CD4-positive, alpha-beta T cell (primary cell): Measurements from ENCODE around the gene ASMT. TPM values are rescaled to one million over a fixed set of nuclear protein-coding genes. Genes with fewer than 3 reads are reported as not detected.
"Not testable (repeated sequence)": the region's sequence is repeated elsewhere in the genome, so short reads cannot be mapped to it uniquely, and the experiment has no call there.

ENCODE experiments used
- ATAC-seq: fragments of 200-7000 bp; cut with Tn5 transposase; one replicate; pipeline ENCODE4 v1.10.0; 2022; ENCODE audit warnings: mild to moderate bottlenecking; ENCODE audit not compliant: poor library complexity
- CTCF ChIA-PET: fragments of 350-600 bp; sonication (Branson Sonifier 250); formaldehyde crosslinking; loops from one replicate; lab custom pipeline; 2021; ENCODE audit warnings: antibody characterized with exemption, inconsistent platforms; lab: Charles Lee
- POLR2A ChIA-PET: fragments of 350-600 bp; sonication (Branson Sonifier 250); formaldehyde crosslinking; loops from one replicate; lab custom pipeline; 2021; ENCODE audit warnings: antibody characterized with exemption, inconsistent platforms; lab: Charles Lee
- DNase-seq, 14 experiments: peaks; one replicate each; pipeline ENCODE4 v3.0.0-alpha.2; 2013 to 2020; ENCODE audit warnings: mixed read lengths in 2 of 14
- H3K27ac ChIP-seq, 2 donors: one replicate each; pipeline versions ENCODE4 v1.5.1 to v1.7.0; 2013; ENCODE audit warnings: low read length in 2 of 2, low read depth in 1 of 2, mild to moderate bottlenecking in 1 of 2
- H3K27me3 ChIP-seq, 2 experiments: 1 replicate in 1 of 2; 2 replicates in 1 of 2; pipeline versions ENCODE4 v1.6.1 to v1.7.0; 2013; ENCODE audit warnings: low read length in 2 of 2, control low read depth in 1 of 2, mild to moderate bottlenecking in 1 of 2, moderate library complexity in 1 of 2; ENCODE audit not compliant: insufficient read depth in 2 of 2, control insufficient read depth in 1 of 2
- H3K36me3 ChIP-seq: one replicate; pipeline ENCODE4 v1.6.1; 2013; ENCODE audit warnings: low read length, control low read depth; ENCODE audit not compliant: insufficient read depth
- H3K4me1 ChIP-seq: one replicate; pipeline ENCODE4 v1.6.1; 2013; ENCODE audit warnings: low read length, control low read depth; ENCODE audit not compliant: insufficient read depth
- H3K4me3 ChIP-seq: one replicate; pipeline ENCODE4 v1.5.1; 2013; ENCODE audit warnings: mild to moderate bottlenecking, low read length, moderate library complexity
- H3K9me3 ChIP-seq, 2 experiments: 1 replicate in 1 of 2; 2 replicates in 1 of 2; pipeline versions ENCODE4 v1.6.1 to v1.7.0; 2013; ENCODE audit warnings: low read length in 2 of 2, mild to moderate bottlenecking in 2 of 2, control low read depth in 1 of 2, moderate library complexity in 1 of 2; ENCODE audit not compliant: control insufficient read depth in 1 of 2, insufficient read depth in 1 of 2
- H3K27ac Mint-ChIP-seq: one replicate; pipeline ENCODE4 v1.8.0; 2020; ENCODE audit warnings: mixed read lengths
- H3K27me3 Mint-ChIP-seq: one replicate; pipeline ENCODE4 v1.8.0; 2021; ENCODE audit warnings: mixed read lengths
- H3K36me3 Mint-ChIP-seq: one replicate; pipeline ENCODE4 v1.8.0; 2021; ENCODE audit warnings: low read depth, mixed read lengths
- H3K4me1 Mint-ChIP-seq: one replicate; pipeline ENCODE4 v1.8.0; 2021; ENCODE audit warnings: low read depth, mixed read lengths
- H3K4me3 Mint-ChIP-seq: one replicate; pipeline ENCODE4 v1.8.0; 2020; ENCODE audit warnings: mild to moderate bottlenecking, mixed read lengths
- H3K9me3 Mint-ChIP-seq: one replicate; pipeline ENCODE4 v1.8.0; 2020; ENCODE audit warnings: mixed read lengths
- CTCF ChIP-seq: fragments of 200-600 bp; IDR thresholded peaks from one replicate; pipeline ENCODE4 v1.8.0; 2022; ENCODE audit warnings: antibody characterized with exemption, mild to moderate bottlenecking
- intact Hi-C, 2 experiments: fragments of 100-400 bp; cut with DNase I in 1 of 2; cut with micrococcal nuclease in 1 of 2; formaldehyde crosslinking; loops; one replicate each; pipeline versions ENCODE4 v1.15.1 to v1.9.0; 2023 to 2025; cut with DNase I, micrococcal nuclease
- total RNA-seq, 174 experiments: library from RNA in 2 of 174; stranded (reverse) in 2 of 174; gene quantifications; one replicate each; pipeline ENCODE4 v1.2.3 and lab custom pipeline; 2021 to 2026

Gene ASMT
- total RNA-seq, 2 experiments from 2014 or later, result 0.36 to 0.50 TPM

GRCh38 chrX:1684883-1685282 lies 70.0 kb downstream of the ASMT start:
- H3K9me3 Mint-ChIP-seq, H3K9me3 ChIP-seq, H3K27ac ChIP-seq, CTCF ChIA-PET, ATAC-seq, H3K4me1 ChIP-seq, H3K4me3 Mint-ChIP-seq, H3K27me3 Mint-ChIP-seq, H3K27me3 ChIP-seq, DNase-seq, H3K36me3 ChIP-seq, H3K4me3 ChIP-seq, H3K36me3 Mint-ChIP-seq, POLR2A ChIA-PET, H3K27ac Mint-ChIP-seq, intact Hi-C loops: not testable (repeated sequence)
- peaks cover 14% of the 10 kb centered on the region for H3K4me1 Mint-ChIP-seq

GRCh38 chrX:1685444-1685880 lies 70.6 kb downstream of the ASMT start:
- H3K27ac Mint-ChIP-seq, intact Hi-C loops, H3K4me3 ChIP-seq, H3K4me1 ChIP-seq, H3K9me3 Mint-ChIP-seq, H3K27ac ChIP-seq, POLR2A ChIA-PET, DNase-seq, ATAC-seq, H3K9me3 ChIP-seq, H3K27me3 Mint-ChIP-seq, H3K27me3 ChIP-seq, H3K36me3 Mint-ChIP-seq, H3K36me3 ChIP-seq, CTCF ChIA-PET, H3K4me3 Mint-ChIP-seq: not testable (repeated sequence)
- peaks cover 14% of the 10 kb centered on the region for H3K4me1 Mint-ChIP-seq

DNA sequence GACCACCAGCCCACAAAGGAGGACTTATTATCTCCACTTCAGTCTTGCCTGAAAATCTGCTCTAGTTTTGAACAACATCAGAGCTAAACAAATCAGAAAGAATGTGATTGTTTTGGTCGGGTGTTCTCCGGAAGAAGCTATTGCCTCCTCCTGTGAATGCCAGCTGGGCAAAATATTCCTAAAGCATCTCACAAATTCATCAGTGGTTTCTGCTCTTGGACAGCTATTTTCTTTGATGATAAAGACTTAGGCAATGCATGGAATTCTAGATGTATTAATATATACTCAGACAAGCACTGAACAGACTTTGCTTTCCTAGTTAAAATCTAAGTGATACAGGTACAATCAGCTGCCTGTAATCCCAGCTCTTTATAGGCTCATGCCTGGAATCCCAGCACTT lies 71.8 kb downstream of the ASMT start:
- H3K36me3 Mint-ChIP-seq, result no peaks in the 10 kb centered on the region
- no peak for ATAC-seq

More for the DNA sequence above, 71.8 kb downstream of the ASMT start:
- Mint-ChIP-seq H3K4me1 (peaks cover 14% of the 10 kb centered on the region), H3K4me3 (no peak overlapping the region), H3K27me3 (no peaks in the 10 kb centered on the region), H3K9me3 (no peaks in the 10 kb centered on the region), H3K27ac (no peak overlapping the region)
- Histone ChIP-seq H3K4me1 (no peaks in the 10 kb centered on the region), H3K9me3 (peaks cover 0 to 1% of the 10 kb centered on the region in 2 experiments), H3K36me3 (no peaks in the 10 kb centered on the region), H3K27ac (no peak overlapping the region), H3K27me3 (no peaks in the 10 kb centered on the region), H3K4me3 (no peak overlapping the region)
- TF ChIP-seq CTCF, result no peak
- ChIA-PET POLR2A (no interaction called here), CTCF (no interaction called here)
- intact Hi-C loops, result no loop called here
- DNase-seq, result no peak

Other genes starting within 250 kb of the ASMT start
- 100 to 1,000 TPM; 338 to 340 TPM for gene SLC25A6, start 222.9 kb upstream of the ASMT start, total RNA-seq
- gene ASMTL, start 162.2 kb upstream of the ASMT start, total RNA-seq, result 10 to 100 TPM; 34.6 to 39.3 TPM
- gene P2RY8, start 77.9 kb upstream of the ASMT start, total RNA-seq, result 100 to 1,000 TPM; 139 TPM
- 100 to 1,000 TPM; 143 to 149 TPM for gene AKAP17A, start 23.5 kb upstream of the ASMT start, total RNA-seq